ENCODE results near the gene PPP3R1. TPM values are rescaled to one million over a fixed set of nuclear protein-coding genes. Genes with fewer than 3 reads are reported as not detected.

PPP3R1 gene
- total and polyA plus RNA-seq, 2 of the 8 experiments (the other 6 are each of a cell fraction or from before 2014, with no cell fraction given): 9.3 to 85.1 TPM

DNA sequence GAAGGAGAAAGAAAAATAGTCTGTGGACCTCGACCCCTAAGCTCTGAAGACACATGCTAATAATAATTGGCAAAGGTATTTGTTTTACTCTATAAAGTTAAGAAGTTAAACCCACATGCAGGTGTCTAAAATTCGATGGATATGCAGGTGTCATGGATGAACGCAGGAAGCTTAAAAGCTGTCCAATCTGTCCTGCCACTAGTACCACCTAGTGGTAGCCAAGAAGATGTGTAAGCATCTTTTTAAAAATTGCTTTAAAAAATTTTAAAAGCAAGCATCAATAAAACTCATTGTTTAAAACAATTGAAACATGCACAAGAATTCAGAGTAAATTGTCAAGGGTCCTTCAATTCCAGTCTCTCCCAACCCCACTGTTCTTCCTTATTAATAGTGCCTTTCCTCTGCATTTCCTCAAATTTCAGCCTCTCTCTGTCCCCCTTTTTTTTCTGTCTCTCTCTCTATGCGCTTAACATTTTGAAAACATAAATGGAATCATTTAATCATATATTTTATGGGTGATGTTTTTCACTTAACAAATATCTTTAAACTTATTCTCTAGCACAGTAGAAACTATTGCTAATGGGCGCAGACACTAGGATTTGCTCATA is 30.6 kb upstream of the PPP3R1 start:
- no peak overlapping the region for H3K14ac ChIP-seq (ENCODE audit: insufficient read length)
- H3K4me3 ChIP-seq (ENCODE audit: extremely low read depth in 1 of 4, insufficient read depth in 2 of 4, low read depth in 3 of 4, low read length in 4 of 4): no peak overlapping the region
- no peak overlapping the region for H2BK120ac ChIP-seq (replicated peaks; ENCODE audit: low read depth, low read length)
- H2BK15ac ChIP-seq (ENCODE audit: low read length): no peak overlapping the region
- WGBS, 2 experiments (ENCODE audit: extremely low coverage in 1 of 2, insufficient coverage in 1 of 2, insufficient read length in 1 of 2, insufficient replicate concordance in 2 of 2, low coverage in 1 of 2, low lambda C conversion rate in 2 of 2, missing lambda C conversion rate in 1 of 2): 49% methylated on average over 5 of the region's 5 CpGs; no CpG with 5 or more reads in 1 of the 2 experiments
- ChIA-PET POLR2A (ENCODE audit: partially characterized antibody) (no interaction called here), CTCF (ENCODE audit: partially characterized antibody) (interaction anchor here (0.7 to 8.4 kb wide), 25 partner anchors 9 to 1224 kb away, joined by 3 to 108 read pairs (median 4); no protein-coding TSS in a partner anchor)
- no peak for DNase-seq (ENCODE audit: low read depth in 1 of 2, low spot score in 2 of 2)
- no peak overlapping the region for H3K23ac ChIP-seq (ENCODE audit: insufficient read length)
- H2BK5ac ChIP-seq (ENCODE audit: low read depth, low read length): no peak overlapping the region
- H3K36me3 ChIP-seq (ENCODE audit: control insufficient read depth in 2 of 4, insufficient read depth in 4 of 4, low read length in 3 of 4): no peaks in the 10 kb centered on the region
- H3K4me2 ChIP-seq (ENCODE audit: insufficient read depth in 1 of 2, low read depth in 2 of 2, low read length in 2 of 2): no peak overlapping the region
- no peaks in the 10 kb centered on the region for H4K20me1 ChIP-seq (replicated peaks in 1 of 2; ENCODE audit: control insufficient read depth in 1 of 2, insufficient read depth in 2 of 2, low read length in 2 of 2)
- H4K8ac ChIP-seq (ENCODE audit: extremely low read depth, insufficient read depth, low read length): no peak overlapping the region
- no peak overlapping the region for H3K18ac ChIP-seq (ENCODE audit: extremely low read depth, low read length)
- no peak overlapping the region for H2AFZ ChIP-seq (ENCODE audit: low read length)
- no peaks in the 10 kb centered on the region for H3K9me3 ChIP-seq (ENCODE audit: insufficient read depth in 2 of 2, low read depth in 1 of 2, low read length in 1 of 2)
- peak; percentile 80 for FAIRE-seq
- H4K91ac ChIP-seq (replicated peaks; ENCODE audit: insufficient read length, low read length): no peak overlapping the region
- no peak overlapping the region for H2AK5ac ChIP-seq (ENCODE audit: low read depth, low read length)
- H3K23me2 ChIP-seq (ENCODE audit: low read depth, low read length): no peaks in the 10 kb centered on the region
- no peaks in the 10 kb centered on the region for H3K79me1 ChIP-seq (ENCODE audit: low read depth, low read length)
- no peak overlapping the region for H3K56ac ChIP-seq (replicated peaks; ENCODE audit: insufficient read length, low read depth, low read length)
- H2BK12ac ChIP-seq (ENCODE audit: low read depth, low read length): no peak overlapping the region
- no peaks in the 10 kb centered on the region for H3K4me1 ChIP-seq (replicated peaks in 1 of 4; ENCODE audit: control insufficient read depth in 3 of 4, insufficient read depth in 4 of 4, low read length in 3 of 4)
- TF ChIP-seq, protein P1, sequence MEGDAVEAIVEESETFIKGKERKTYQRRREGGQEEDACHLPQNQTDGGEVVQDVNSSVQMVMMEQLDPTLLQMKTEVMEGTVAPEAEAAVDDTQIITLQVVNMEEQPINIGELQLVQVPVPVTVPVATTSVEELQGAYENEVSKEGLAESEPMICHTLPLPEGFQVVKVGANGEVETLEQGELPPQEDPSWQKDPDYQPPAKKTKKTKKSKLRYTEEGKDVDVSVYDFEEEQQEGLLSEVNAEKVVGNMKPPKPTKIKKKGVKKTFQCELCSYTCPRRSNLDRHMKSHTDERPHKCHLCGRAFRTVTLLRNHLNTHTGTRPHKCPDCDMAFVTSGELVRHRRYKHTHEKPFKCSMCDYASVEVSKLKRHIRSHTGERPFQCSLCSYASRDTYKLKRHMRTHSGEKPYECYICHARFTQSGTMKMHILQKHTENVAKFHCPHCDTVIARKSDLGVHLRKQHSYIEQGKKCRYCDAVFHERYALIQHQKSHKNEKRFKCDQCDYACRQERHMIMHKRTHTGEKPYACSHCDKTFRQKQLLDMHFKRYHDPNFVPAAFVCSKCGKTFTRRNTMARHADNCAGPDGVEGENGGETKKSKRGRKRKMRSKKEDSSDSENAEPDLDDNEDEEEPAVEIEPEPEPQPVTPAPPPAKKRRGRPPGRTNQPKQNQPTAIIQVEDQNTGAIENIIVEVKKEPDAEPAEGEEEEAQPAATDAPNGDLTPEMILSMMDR (IDR thresholded peaks at IDR 0.05; ENCODE audit: control extremely low read depth in 1 of 3, insufficient read depth in 1 of 3, low read depth in 1 of 3, low read length in 3 of 3): peak in 2 of 3 experiments; percentile 57 to 59; a peak in 3 of 4 replicates
- TF ChIP-seq MAFK (IDR thresholded peaks at IDR 0.05; ENCODE audit: low read depth, low read length) (peak; percentile 4; the same call in 1 of the 2 replicates), SP4 (IDR thresholded peaks at IDR 0.05; ENCODE audit: low read length) (no peak), RAD21 (IDR thresholded peaks at IDR 0.05 in 1 of 2, conservative IDR thresholded peaks at IDR 0.05 in 1 of 2; ENCODE audit: low read depth in 2 of 2, low read length in 2 of 2) (peak; percentile 66)
- no peaks in the 10 kb centered on the region for H3K27me3 ChIP-seq (replicated peaks in 1 of 4; ENCODE audit: control insufficient read depth in 3 of 4, extremely low read depth in 1 of 4, insufficient read depth in 3 of 4, low read length in 3 of 4)
- H4K5ac ChIP-seq (ENCODE audit: insufficient read length, low read depth, low read length): no peak overlapping the region
- no peak overlapping the region for H3K9ac ChIP-seq (replicated peaks in 1 of 4; ENCODE audit: extremely low read depth in 1 of 4, low read depth in 3 of 4, low read length in 3 of 4)
- no peaks in the 10 kb centered on the region for H3K79me2 ChIP-seq (ENCODE audit: control insufficient read depth in 1 of 2, insufficient read depth in 2 of 2, low read length in 2 of 2)
- H3K4ac ChIP-seq (replicated peaks; ENCODE audit: insufficient read length, low read depth, low read length): no peak overlapping the region
- H2BK20ac ChIP-seq (ENCODE audit: low read length): no peak overlapping the region
- no peak overlapping the region for H3K27ac ChIP-seq (ENCODE audit: low read depth, low read length)

Data from H1 (cell line).